GM18508 (cell line): ENCODE results near the gene FBLN5.

ENCODE experiments used
- ATAC-seq: cut with Tn5 transposase; IDR thresholded peaks from one replicate; pipeline ENCODE4 v1.9.1; 2021; ENCODE audit warnings: moderate number of reproducible peaks; ENCODE audit not compliant: insufficient read depth, unreplicated experiment

The FBLN5 gene

DNA sequence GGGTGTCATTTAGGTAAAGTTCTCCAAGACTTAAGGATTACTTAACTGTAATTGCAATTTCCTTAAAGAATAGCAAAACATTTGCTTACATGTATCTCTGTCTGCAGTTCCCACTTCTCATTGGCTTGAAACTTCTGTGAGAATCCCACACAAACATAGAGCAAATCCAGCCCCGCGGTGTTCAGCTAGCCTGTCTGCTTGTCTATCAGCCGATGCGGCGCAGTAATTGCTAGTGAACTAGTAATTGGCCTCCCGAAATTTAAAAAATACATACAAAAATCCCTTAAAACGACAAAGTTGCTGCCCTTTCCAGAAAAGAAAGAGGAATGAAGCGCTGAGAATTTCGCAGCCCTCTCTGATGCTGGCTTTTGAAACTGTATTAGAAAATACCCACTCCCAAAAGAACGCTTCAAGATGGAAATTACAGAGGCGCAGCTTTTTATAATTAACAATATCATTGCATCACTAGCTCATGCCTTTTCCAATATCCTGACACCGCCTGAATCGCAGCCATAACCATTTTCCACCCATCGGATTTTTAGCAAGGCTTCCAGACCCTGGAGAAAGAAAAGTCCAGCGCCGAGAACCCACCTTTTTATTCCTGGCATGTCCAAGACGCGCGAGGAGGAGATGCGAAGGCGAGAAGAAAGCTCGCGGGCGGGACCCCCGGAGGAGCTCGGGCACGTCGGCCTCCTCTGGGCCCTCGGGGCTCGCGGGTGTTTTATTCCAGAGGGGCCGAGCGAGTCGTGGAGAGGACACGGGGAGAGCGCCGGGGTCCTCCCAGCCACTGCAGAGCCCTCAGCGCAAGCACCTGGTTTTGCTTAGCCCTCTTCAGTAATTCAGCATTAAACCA is 646 bp downstream of the FBLN5 start:
- no peak for ATAC-seq

- no peak for ATAC-seq
Observed at GRCh38 chr14:91945751-91946621, 1.5 kb downstream of the FBLN5 start.

- ATAC-seq, result no peak
Observed at GRCh38 chr14:91942946-91943345, 4.5 kb downstream of the FBLN5 start.

DNA sequence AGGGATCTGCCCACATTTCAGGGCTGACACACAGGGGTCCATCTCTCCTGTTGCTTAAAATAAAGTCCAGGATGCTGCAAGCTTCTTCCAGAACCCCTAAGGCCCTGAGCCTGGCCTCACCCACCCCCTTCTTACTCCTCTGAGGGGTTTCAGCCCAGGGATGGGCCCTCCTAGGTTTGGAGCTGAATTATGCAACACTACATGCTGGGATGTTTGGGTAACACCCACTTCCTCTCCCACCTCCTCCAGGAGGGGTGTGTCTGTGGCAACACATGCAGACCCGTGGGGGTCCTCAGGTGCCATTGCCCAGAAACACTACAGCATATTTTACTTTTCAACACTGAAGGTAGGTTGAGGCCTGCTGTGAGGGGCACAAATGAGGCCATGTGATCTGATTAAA is 5.4 kb downstream of the FBLN5 start:
- ATAC-seq, result no peak

DNA sequence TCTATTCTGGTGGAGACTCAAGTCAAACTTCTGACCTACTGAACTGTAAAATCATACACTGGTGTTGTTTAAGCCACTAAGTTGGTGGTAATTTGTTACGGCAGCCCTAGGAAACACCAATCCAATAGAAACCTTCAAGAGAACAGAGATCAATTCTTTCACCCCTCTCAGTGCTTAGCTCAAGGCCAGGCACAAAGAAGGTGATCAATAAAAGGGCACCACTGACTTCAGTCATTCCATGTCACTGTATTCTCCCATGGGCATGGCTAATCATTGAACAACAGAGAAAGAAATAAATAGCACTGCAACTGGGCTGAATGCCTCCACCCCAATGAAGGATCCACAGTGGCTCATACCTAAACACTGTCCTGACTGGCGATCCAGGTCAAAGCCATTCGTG is 7.3 kb downstream of the FBLN5 start:
- no peak for ATAC-seq

DNA sequence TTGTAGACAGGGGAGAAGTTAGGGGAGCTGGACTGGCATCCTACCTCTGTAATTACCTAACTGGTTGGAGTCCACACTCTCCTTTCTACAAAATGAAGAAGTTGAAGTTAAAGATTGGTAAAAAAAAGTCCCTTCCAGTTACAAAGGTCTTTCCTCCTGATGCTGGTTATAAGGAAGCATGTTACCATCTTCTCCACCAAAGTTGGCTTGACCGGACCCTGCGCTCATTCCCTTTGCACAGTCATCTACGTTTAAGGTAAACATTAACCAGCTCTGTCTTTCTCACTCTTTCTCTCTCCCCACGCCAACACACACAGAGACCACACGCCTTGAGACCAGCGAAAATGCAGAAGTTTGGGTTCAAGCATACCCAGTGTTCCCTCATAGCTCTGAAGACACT is 11.9 kb downstream of the FBLN5 start:
- ATAC-seq, result no peak

DNA sequence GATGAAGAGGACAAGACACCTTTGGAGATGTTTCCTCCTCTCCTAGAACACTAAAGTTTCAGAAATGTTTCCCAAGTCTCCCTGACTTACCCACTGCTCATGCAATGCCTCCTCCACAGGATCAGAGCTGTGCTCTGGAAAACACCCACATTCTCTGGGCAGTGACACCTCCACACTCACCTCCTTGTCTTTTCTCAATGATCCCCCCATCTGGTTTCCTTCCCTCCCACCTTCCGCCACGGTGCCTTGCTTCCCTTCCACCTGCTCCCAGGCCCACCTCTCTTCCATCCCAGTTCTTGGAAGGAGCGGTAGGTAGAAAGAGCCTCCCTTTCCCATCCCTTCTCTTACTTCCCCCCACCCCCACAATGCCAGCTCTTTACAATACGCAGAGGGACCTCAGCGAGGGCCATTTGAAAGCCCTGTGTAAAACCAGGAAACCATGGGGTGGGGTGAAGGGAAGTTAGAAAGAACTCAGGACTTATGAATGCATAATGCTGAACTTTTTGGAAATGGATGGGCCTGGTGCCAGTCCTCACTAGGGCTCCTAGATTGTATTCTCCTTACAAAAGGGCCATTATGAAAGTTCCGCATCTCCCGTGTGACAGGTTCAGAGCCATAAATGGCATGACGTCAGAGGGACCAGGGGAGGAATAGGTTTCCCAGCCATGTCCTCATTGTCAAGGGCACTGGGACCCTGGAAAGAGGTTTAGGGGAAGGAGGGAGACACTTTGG is 12.8 kb downstream of the FBLN5 start:
- no peak for ATAC-seq

- ATAC-seq, result no peak
Observed at GRCh38 chr14:91931478-91932088, 15.9 kb downstream of the FBLN5 start.

GRCh38 chr14:91929700-91930099 is 17.8 kb downstream of the FBLN5 start:
- ATAC-seq, result no peak

DNA sequence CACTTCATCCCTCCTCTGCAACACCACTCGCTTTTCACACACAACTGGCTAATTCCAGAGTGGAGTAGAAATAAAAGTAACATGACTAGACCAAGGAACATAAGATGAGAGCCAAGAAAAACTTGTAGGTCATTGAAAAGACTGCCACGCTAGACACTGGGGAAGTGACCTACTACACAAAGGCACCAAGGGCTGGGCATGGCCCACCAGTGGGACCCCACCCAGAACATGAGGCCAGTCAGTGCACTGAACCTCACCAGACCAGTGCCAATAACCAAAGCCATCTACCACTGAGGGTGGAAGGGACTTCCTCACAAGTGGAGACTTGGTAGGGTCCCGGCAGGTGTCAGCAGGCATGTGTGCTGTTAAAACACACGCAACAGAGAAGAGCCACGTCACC is 19.7 kb downstream of the FBLN5 start:
- no peak for ATAC-seq

- no peak for ATAC-seq
Observed at GRCh38 chr14:91927191-91927590, 20.3 kb downstream of the FBLN5 start.

DNA sequence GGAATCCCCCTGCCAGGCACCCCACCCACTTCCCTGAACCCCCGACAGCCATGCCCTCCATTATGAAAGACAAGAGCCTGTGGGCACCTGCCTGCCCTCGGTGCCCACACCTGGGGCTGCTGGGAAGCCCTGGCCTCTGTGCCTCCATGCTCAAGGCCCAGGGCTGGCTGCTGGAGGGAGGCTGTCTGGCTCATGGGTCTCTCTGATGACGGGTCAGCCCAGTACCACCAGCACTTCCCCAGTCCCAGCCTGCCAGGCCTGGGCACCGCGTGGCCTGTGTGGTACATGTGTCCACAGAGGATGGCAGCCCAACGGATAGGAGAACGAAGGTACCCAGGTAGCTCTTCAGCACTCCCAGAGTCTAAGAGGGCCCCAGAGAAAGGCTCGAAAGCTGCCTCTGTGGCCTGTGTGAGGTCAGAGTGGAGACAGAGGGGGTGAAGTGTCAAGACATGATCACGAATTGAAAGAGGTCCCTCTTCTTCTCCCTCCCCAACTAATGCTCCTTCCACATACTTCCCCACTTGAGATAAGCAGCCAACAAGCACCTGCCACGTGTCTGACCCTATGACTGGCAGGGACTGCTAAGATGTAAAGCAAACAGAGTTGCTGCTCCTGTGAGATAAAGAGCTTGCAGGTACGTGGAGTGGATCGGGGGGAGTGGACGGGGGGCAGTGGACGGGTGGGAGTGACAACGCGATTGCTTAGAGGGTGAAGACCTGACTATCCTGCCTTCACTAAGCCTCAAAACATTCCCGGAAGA is 21.2 kb downstream of the FBLN5 start:
- ATAC-seq, result no peak

GRCh38 chr14:91925727-91926121 is 21.8 kb downstream of the FBLN5 start:
- no peak for ATAC-seq

DNA sequence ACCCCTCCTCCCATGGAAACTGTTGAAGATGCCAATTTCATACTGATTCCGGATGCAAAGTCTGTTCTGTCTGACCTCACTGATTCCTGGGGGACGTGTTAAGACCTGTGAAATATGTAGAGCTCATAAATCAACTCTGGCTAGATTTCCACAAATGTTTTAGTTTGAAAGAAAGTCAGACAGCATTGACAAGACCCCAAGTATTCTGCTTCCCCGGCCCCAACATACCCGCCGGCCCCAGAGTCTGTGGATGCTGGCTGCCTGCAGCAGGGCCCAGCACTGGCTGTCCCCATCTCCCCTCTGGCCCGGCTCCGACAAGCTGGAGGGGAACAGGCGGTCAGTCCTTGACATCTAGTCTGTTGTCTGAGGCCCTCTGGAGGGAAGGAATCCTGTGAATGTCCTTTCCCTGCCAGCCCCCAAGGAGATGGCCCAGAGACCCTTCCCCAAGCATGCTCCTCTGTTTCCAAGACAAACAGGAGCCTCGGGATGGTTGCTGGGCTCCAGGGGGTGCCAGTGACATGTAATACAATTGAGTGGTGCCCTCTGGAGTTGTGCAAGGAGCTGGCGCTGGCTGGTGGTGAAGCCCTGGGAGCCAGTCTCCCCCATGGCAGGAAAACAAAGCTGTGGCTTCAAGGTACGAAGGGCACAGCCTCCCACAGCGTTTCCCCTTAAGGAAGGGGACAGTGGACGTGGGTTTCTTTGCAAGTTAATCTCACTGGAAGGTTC is 22.3 kb downstream of the FBLN5 start:
- no peak for ATAC-seq

GRCh38 chr14:91920526-91920925 is 27.0 kb downstream of the FBLN5 start:
- no peak for ATAC-seq

DNA sequence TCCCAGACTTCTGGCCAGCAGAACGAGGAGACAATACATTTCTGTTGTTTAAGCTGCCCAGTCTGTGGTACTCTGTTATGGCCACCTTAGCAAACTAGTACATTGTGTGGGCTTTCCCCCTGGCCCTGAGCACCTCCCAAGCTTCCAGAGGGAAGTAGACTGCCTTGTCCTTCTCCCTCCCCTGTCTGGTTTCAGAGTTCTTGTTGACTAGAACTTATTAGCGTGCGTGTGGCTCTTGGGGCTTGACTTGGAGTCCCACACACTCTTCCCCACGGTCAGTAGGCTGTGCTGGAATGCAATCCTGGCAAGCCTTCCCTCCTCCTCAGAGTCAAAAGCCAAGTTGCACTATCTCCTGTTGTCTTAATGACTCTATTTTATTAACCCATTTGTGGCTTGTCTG is 27.7 kb downstream of the FBLN5 start:
- ATAC-seq, result no peak

- no peak for ATAC-seq
Observed at GRCh38 chr14:91918186-91918883, 29.2 kb downstream of the FBLN5 start.

DNA sequence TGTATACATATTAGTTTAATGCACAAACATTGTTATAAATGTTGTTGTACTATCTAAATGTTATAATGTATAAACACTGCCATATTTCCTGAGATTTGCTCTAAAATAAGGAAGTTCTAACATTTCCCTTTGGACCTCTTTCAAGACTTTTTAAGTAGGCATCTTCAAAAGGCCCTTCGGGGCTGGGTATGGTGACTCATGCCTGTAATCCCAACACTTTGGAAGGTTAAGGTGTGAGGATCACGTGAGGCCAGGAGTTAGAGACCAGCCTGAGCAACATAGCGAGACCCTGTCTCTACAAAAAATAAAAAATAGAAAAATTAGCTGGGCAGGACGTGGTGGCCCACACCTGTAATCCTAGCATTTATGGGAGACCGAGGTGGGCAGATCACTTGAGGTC is 35.5 kb downstream of the FBLN5 start:
- no peak for ATAC-seq
